GM10266 (cell line): ENCODE measurements around the gene CCDC6.
A peak's percentile ranks its signal among the peaks of the same experiment; 100 is the strongest.
"Not testable (repeated sequence)": the region's sequence is repeated elsewhere in the genome, so short reads cannot be mapped to it uniquely, and the experiment has no call there.

Experiments used
- DNase-seq: peaks from one replicate; pipeline ENCODE4 v3.0.0; 2012; ENCODE audit errors: extremely low spot score
- TF ChIP-seq, protein P1 (sequence below): IDR thresholded peaks from 2 replicates; pipeline ENCODE4 v1.5.1; 2012; ENCODE audit warnings: mild to moderate bottlenecking, low read depth; ENCODE audit not compliant: control insufficient read depth, insufficient read depth; ENCODE audit errors: missing control alignments

CCDC6 gene

GRCh38 chr10:59891349-59891748 lies 15.0 kb downstream of the CCDC6 start:
- DNase-seq, result no peak
- TF ChIP-seq, protein P1, sequence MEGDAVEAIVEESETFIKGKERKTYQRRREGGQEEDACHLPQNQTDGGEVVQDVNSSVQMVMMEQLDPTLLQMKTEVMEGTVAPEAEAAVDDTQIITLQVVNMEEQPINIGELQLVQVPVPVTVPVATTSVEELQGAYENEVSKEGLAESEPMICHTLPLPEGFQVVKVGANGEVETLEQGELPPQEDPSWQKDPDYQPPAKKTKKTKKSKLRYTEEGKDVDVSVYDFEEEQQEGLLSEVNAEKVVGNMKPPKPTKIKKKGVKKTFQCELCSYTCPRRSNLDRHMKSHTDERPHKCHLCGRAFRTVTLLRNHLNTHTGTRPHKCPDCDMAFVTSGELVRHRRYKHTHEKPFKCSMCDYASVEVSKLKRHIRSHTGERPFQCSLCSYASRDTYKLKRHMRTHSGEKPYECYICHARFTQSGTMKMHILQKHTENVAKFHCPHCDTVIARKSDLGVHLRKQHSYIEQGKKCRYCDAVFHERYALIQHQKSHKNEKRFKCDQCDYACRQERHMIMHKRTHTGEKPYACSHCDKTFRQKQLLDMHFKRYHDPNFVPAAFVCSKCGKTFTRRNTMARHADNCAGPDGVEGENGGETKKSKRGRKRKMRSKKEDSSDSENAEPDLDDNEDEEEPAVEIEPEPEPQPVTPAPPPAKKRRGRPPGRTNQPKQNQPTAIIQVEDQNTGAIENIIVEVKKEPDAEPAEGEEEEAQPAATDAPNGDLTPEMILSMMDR, result no peak

GRCh38 chr10:59888781-59889435 lies 17.4 kb downstream of the CCDC6 start:
- no peak for DNase-seq

GRCh38 chr10:59887972-59888640 lies 18.2 kb downstream of the CCDC6 start:
- TF ChIP-seq, protein P1, result no peak
- no peak for DNase-seq

More at GRCh38 chr10:59888781-59889435, 17.4 kb downstream of the CCDC6 start:
- TF ChIP-seq, protein P1, result no peak

- DNase-seq, result no peak
- TF ChIP-seq, protein P1, result no peak
Measured at GRCh38 chr10:59887006-59887405, 19.4 kb downstream of the CCDC6 start.

- peak; percentile 63 for DNase-seq
- TF ChIP-seq, protein P1, result no peak
Measured at GRCh38 chr10:59885430-59886134, 20.8 kb downstream of the CCDC6 start.

GRCh38 chr10:59884893-59885292 lies 21.5 kb downstream of the CCDC6 start:
- not testable (repeated sequence) for DNase-seq

DNA sequence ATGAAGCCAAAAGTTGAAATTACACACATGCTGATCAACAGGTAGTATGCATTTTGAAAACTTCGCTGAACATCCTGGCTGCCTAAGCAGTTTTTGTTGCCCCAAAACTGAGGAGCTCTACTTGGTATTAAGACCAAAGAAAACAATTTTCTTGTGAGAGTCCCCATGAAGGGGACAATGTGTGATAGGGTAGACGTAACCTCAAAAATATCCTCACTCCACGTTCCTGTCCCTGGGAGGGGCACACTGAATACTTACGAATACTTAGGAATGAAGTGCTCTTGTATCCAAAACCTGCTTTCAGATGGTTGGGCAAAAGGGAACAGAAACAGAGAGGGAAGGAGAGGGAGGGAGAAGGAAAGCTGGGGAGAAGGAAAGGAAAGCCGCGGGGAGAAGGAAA lies 24.7 kb downstream of the CCDC6 start:
- no peak for DNase-seq
- TF ChIP-seq, protein P1, result no peak
